ENCODE results near the gene DCDC2B.

DCDC2B gene

GRCh38 chr1:32195972-32196823 lies 12.7 kb upstream of the DCDC2B start:
- no peak for DNase-seq (ENCODE audit: low read depth in 3 of 3)

DNA sequence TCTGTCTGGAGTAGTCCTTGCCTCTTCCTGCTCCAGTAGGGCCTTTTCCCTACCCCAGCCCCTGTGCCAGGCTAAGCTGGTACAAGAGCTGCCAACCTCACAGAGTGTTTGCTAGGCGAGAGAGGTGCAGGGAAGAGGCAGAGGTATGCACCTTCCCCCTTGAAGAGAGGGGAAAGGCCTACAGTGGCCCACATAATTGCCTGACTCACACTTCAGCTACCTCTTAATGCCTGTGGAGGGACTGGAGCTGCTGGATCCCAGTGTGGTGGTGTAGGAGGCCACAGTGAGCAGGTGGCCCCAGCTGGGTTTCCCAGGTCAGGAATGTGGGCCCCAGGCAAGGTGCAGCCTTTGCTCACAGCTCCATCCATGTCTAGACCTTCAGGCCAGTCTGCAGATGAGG lies 11.8 kb upstream of the DCDC2B start:
- DNase-seq (ENCODE audit: low read depth in 3 of 3) = no peak

GRCh38 chr1:32197837-32198236 lies 11.1 kb upstream of the DCDC2B start:
- DNase-seq (ENCODE audit: low read depth in 3 of 3) = no peak

- DNase-seq (ENCODE audit: low read depth in 3 of 3) = no peak
Measured at GRCh38 chr1:32198237-32199042, 10.4 kb upstream of the DCDC2B start.

DNA sequence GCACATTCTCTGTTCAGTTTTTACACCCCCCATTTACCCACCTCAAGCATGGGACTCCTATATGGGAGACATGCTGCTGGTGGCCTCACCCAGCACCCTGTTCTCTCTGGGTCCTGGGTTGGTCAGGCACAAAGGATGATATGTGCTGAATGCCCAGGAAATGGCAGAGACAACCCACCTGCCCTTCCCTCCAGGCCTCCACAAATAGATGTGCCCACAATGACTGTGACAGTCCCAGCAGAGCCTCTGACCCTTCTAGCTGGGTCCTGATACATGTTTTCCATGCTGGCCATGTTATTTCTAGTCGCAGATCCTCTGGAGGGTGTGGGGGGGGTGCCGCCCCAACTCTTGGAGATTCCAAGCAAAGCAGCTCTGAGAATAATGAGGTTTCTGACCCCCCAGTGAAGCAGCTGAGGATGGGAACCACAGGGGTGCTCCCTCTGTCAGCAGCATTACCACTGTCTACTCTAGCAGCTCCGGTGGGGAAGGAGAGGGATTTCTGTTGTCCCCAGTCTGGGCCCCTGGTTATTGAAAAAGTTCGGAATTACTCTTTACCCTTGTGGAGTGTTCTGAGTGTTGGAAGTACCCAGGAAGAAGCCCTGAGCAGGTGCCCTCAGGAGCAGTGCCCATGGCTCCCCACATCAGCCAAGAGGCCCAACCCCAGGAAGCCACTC lies 9.7 kb upstream of the DCDC2B start:
- no peak for DNase-seq (ENCODE audit: low read depth in 3 of 3)

DNA sequence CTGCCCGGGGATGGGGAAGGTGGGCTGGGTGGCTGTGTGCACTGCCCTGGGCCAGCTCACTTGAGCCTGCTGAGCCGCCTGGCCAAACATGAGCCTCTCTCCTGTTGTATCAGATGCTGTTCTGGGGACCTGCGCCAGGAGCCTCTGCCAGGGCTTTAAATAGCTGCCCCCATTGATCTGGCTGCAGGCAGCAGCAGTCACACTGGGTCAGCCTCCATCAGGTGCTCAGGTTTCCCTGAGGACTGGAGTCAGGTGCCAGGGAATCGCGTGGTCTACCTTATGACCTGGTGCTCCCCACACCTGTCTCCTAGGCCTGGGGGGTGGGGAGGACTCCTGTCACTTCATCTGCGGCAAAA lies 9.2 kb upstream of the DCDC2B start:
- no peak for DNase-seq (ENCODE audit: low read depth in 3 of 3)

DNA sequence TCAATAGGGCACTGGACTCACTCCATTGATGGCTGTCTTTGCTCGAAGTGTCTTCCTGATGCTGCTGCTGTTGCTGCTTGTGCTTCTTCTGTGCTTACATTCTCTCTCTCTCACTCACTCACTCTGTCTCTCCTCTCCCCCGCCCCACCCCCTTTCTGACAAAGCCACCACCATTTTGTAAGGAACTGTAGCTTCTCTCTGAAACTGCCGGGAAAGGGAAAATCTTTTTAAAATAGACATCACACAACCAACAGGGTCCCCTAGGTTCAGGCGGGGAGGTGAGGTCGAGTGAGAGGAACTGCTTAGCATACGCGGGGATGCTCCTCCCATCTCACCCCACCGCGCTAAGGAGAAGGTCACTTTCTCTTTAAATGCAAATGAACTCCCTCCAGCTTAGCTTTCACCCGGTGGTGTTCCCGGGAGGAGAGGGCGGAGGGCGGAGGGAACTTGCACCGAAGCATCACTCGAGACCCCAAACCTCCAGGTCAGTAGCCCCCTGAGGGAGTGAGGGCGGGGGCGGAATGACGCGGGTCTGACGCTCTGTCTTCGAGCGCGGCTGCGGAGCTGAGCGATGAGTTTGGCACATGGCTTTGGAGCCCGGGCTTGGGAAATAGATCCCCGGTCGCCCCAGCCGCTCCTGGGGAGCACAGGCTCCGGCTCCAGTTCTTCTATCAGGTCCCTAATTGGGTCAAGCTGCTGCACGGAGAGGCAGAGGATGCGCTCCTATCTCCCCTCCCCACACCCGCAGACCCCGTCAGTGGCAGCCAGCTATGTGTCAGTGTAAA lies 8.5 kb upstream of the DCDC2B start, which contains the start of gene CCDC28B:
Gene CCDC28B, plus strand, starts transcription at position 370 of the 785 bp plus-strand sequence. CDS start 1,341 bp downstream, outside the sequence.
- peak in 1 of 3 donors; percentile 47 for DNase-seq (ENCODE audit: low read depth in 3 of 3)

DNA sequence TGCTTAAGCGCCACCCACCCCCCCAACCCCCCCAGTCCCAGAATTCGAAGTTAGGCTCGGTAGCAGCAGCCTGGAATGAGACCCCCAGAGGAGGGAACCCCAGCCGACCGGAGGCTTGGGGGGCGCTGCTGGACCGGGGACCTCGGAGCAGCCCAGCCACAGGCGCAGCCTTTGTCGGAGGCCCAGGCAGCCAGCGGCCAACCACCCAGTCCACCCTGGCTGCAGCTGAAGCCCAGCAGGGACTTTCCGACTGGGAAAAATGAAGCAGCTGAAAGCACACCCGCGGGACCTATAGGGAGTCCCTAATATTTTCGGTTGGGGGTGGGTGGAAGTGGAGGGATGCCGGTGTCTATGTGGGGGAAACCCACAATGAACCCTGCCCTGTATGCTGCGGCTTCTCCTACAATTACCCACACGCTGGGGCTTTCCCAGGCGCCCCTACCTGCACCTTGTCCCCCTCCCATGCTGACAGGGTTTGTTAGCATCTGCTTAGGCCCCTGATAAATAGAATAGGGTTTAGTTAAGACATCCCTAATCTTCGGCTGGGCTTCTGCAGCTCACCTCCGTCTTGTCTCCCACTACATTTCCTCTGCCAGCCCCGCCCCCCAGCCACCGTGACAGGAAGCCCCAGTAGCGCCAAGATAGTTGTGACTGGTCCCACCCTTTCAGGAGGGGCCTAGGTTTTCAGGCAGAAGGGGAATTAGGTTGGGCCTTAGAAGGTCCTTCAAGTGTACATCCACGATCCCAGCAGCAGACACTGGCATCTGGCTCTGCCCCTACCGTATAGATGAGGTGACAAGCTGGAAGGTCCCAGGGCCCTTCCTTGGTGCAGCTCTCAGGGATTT lies 7.7 kb upstream of the DCDC2B start:
- peak; percentile 48 to 80 (median 64) for DNase-seq (ENCODE audit: low read depth in 3 of 3)

- no peak for DNase-seq (ENCODE audit: low read depth in 3 of 3)
Measured at GRCh38 chr1:32204943-32205361, 3.9 kb upstream of the DCDC2B start.

GRCh38 chr1:32205401-32206370 lies 3.2 kb upstream of the DCDC2B start, which contains the start of gene IQCC:
IQCC (plus strand) TSS chr1:32205671; CDS start chr1:32205682, 11 bp downstream.
- peak; percentile 73 to 87 (median 73) for DNase-seq (ENCODE audit: low read depth in 3 of 3)

DNA sequence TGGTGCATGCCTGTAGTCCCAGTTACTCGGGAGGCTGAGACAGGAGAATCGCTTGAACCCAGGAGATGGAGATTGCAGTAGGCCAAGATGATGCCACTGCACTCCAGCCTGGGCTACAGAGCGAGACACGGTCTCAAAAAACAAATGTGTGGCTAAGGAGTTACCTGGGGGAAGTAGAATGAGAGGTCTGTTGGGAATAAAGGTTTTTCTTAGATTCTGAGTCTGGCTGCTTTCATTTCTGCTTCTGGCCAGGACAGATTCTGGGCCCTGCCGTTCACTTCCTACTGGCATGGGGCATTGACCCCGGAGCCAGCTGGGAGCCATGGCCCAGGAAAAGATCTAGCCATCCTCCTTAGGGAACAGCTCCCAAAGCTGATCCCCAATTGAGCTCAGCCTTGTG lies 420 bp upstream of the DCDC2B start:
- DNase-seq (ENCODE audit: low read depth in 3 of 3) = no peak

GRCh38 chr1:32215629-32216480 lies 7.0 kb downstream of the DCDC2B start:
- peak in 2 of 3 donors; percentile 32 to 55 for DNase-seq (ENCODE audit: low read depth in 3 of 3)

DNA sequence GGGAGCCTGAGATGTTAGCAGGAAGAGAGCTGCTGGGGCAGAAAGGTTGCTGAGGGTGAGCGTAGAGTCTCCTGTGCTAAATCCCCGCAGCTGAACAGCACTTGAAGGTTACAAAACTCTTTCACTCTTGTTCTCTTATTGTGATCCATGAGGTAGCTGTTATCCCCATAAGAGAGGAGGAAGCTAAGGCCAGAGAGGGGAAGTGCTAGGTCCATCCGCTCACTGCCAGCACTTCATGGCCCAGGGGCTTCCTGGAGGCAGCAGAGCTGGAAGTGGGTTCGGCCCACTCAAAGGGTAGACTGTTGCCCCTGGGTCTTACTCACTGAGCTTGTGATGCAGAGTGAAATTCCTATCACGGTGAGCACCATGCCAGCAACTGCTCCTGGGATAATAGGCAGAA lies 7.7 kb downstream of the DCDC2B start:
- DNase-seq (ENCODE audit: low read depth in 3 of 3) = no peak

DNA sequence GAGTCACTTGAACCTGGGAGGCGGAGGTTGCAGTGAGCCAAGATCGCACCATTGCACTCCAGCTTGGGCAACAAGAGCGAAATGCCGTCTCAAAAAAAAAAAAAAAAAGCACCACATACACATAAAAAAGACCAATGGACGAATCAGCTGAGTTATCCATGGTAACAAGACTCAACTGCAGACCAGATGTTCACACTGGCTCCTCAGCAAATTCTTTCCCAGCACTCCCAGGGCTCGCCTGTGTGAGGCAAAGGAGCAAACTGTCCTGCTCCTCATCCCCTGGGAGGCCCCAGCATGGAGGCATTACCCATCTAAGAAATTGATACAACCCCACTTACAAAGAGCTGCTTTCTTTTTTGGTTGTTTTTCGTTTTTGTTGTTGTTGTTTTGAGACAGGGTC lies 10.1 kb downstream of the DCDC2B start:
- DNase-seq (ENCODE audit: low read depth in 3 of 3) = no peak

GRCh38 chr1:32220746-32221580 lies 12.1 kb downstream of the DCDC2B start:
- DNase-seq (ENCODE audit: low read depth in 3 of 3) = no peak

GRCh38 chr1:32221581-32221979 lies 12.7 kb downstream of the DCDC2B start:
- no peak for DNase-seq (ENCODE audit: low read depth in 3 of 3)

Data from stimulated activated CD4-positive, alpha-beta T cell treated with anti-CD3 and anti-CD28 coated beads, TNF-alpha, amount 100 ng/mL, for 48 hours (primary cell).